Calu3 (cell line): ENCODE data around the gene MYD88. TPM values are rescaled to one million over a fixed set of nuclear protein-coding genes. Genes with fewer than 3 reads are reported as not detected.

Experiments
- BruUV-seq: library from RNA; stranded (reverse); fragments of 400-500 nt; replicated peaks from 2 replicates; lab custom pipeline; 2021; lab: Mats Ljungman, UMichigan
- CTCF ChIA-PET: fragments of 300-600 bp; sonication (Branson Sonifier 250); formaldehyde crosslinking; loops from one replicate; lab custom pipeline; 2022; ENCODE audit warnings: antibody characterized with exemption; lab: Charles Lee
- DNase-seq: peaks from one replicate; pipeline ENCODE4 v3.0.0; 2022
- H3K27ac Mint-ChIP-seq: one replicate; pipeline ENCODE4 v1.8.0; 2022; ENCODE audit warnings: mixed read lengths; ENCODE audit not compliant: unreplicated experiment
- H3K27me3 Mint-ChIP-seq: one replicate; pipeline ENCODE4 v1.8.0; 2022; ENCODE audit warnings: mixed read lengths; ENCODE audit not compliant: unreplicated experiment
- H3K36me3 Mint-ChIP-seq: one replicate; pipeline ENCODE4 v1.8.0; 2022; ENCODE audit warnings: mild to moderate bottlenecking, moderate library complexity, mixed read lengths; ENCODE audit not compliant: insufficient read depth, unreplicated experiment
- H3K4me1 Mint-ChIP-seq: one replicate; pipeline ENCODE4 v1.8.0; 2022; ENCODE audit warnings: mild to moderate bottlenecking, low read depth, mixed read lengths; ENCODE audit not compliant: unreplicated experiment
- H3K4me3 Mint-ChIP-seq: one replicate; pipeline ENCODE4 v1.8.0; 2022; ENCODE audit warnings: mild to moderate bottlenecking, low read depth, moderate library complexity, mixed read lengths; ENCODE audit not compliant: unreplicated experiment
- H3K9me3 Mint-ChIP-seq: one replicate; pipeline ENCODE4 v1.8.0; 2022; ENCODE audit warnings: low read depth, mixed read lengths; ENCODE audit not compliant: unreplicated experiment
- intact Hi-C: fragments of 100-400 bp; cut with micrococcal nuclease; formaldehyde crosslinking; loops from one replicate; pipeline ENCODE4 v1.10.0; 2022; ENCODE audit not compliant: unreplicated experiment
- total RNA-seq: library from RNA; stranded (reverse); gene quantifications from 2 replicates; pipeline ENCODE4 v1.2.3, GENCODE V29; 2022
- TF ChIP-seq, protein P1 (sequence below): fragments of 200-600 bp; IDR thresholded peaks from one replicate; pipeline ENCODE4 v1.8.0; 2022; ENCODE audit warnings: antibody characterized with exemption; ENCODE audit not compliant: unreplicated experiment

The MYD88 gene
- total RNA-seq, 1 experiment from 2014 or later = 35.2 TPM

DNA sequence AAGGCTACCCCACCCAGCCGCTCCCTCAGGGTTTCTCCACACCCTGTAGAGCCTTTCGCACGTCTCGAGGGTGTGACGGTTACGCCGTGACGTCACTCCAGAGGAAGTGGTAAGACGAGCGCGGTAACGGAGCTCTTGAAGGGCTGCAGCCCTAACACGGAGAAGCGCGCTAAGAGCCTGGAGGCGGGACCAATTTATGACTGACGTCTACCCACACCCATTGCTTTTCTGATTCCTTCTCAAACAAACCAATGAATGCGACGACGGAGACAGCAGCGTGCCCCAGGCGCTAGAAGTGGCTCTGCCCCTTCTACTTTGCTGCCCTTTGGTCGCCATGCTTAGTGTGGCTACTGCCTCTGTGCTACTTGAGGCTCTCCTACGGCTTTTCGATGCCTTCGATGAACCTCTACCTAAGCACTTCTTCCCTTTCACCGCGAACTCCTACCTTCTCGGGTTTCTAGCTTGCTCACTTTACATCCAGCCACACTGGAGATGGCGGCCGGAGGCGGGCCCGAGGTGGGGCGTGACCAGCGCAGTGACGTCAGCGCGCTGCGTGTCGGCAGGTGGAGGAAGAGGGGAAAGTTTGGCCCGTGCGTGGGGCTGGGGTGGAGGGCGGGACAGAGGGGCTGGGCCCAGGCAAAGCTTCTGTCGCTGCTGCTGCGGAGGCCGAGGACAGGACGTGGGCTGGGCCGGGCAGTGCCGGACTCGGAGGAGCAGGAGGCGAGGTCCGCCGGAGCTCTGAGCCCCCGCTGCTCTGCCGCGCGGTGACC is 26.7 kb downstream of the MYD88 start, which contains the start of gene OXSR1:
TSS of gene OXSR1 (plus strand) at position 586 of the 770 bp plus-strand sequence. CDS start 340 bp downstream, outside the sequence.
- H3K27me3 Mint-ChIP-seq = no peaks in the 10 kb centered on the region

DNA sequence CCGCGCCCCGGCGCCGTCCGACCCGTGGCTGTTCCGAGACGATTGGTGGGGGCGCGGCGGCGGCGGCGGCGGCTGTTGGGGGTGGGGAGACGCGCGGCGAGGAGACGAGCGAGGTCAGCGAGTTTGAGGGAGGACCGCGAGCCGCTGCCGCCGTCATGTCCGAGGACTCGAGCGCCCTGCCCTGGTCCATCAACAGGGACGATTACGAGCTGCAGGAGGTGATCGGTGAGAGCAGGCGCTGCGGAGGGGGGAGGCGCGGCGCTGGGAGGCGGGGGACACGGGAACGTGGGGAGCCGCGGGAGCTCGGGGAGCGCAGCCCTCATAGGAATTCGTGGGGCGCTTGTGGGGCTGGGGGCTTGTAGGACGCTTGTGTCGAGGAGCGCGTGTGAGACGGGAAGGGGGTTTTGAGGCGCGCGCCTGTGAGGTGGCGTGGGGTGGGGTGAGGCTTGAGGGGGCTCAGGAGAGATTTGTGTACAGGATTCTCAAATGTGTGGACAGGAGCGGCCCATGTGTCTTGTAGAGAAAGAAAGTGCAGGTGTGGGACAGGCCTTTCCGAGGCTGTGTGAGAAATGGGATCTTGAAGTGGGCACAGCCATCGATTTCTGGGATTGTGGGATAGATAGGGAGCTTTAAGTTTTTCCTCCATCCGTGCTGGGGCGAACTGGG is 27.4 kb downstream of the MYD88 start:
- intact Hi-C loops = loop anchor here (1.0 to 5.0 kb wide), 3 partner anchors 29 to 81 kb away; partner anchors contain the start of gene ACAA1
- no TSS peak for BruUV-seq
- Mint-ChIP-seq H3K27ac (peak overlapping the region; percentile 95), H3K9me3 (no peaks in the 10 kb centered on the region), H3K4me1 (peaks cover 49% of the 10 kb centered on the region), H3K4me3 (peak overlapping the region; percentile 97), H3K27me3 (no peaks in the 10 kb centered on the region), H3K36me3 (peaks cover 42% of the 10 kb centered on the region)
- TF ChIP-seq, protein P1, sequence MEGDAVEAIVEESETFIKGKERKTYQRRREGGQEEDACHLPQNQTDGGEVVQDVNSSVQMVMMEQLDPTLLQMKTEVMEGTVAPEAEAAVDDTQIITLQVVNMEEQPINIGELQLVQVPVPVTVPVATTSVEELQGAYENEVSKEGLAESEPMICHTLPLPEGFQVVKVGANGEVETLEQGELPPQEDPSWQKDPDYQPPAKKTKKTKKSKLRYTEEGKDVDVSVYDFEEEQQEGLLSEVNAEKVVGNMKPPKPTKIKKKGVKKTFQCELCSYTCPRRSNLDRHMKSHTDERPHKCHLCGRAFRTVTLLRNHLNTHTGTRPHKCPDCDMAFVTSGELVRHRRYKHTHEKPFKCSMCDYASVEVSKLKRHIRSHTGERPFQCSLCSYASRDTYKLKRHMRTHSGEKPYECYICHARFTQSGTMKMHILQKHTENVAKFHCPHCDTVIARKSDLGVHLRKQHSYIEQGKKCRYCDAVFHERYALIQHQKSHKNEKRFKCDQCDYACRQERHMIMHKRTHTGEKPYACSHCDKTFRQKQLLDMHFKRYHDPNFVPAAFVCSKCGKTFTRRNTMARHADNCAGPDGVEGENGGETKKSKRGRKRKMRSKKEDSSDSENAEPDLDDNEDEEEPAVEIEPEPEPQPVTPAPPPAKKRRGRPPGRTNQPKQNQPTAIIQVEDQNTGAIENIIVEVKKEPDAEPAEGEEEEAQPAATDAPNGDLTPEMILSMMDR = no peak
- CTCF ChIA-PET = interaction anchor here (1.7 to 3.2 kb wide), 4 partner anchors 11 to 29 kb away, joined by 3 to 24 read pairs (median 14); partner anchors contain the start of genes ACAA1 and MYD88
- DNase-seq = no peak

More for the DNA sequence above, 26.7 kb downstream of the MYD88 start, which contains the start of gene OXSR1:
- peaks cover 43% of the 10 kb centered on the region for H3K4me1 Mint-ChIP-seq
- peak within 1 kb of the TSS; percentile 95 for H3K27ac Mint-ChIP-seq
- H3K9me3 Mint-ChIP-seq = no peaks in the 10 kb centered on the region
- H3K4me3 Mint-ChIP-seq = peak within 1 kb of the TSS; percentile 97
- BruUV-seq = no TSS peak
- intact Hi-C loops = loop anchor here (1.0 to 5.0 kb wide), 3 partner anchors 28 to 82 kb away; partner anchors contain the start of gene ACAA1
- TF ChIP-seq, protein P1 = no peak
- peaks cover 42% of the 10 kb centered on the region for H3K36me3 Mint-ChIP-seq
- CTCF ChIA-PET = interaction anchor here (0.8 to 3.2 kb wide), 9 partner anchors 11 to 182 kb away, joined by 3 to 24 read pairs (median 5); partner anchors contain the start of genes ACAA1, MYD88 and XYLB
- DNase-seq = peak; percentile 98

DNA sequence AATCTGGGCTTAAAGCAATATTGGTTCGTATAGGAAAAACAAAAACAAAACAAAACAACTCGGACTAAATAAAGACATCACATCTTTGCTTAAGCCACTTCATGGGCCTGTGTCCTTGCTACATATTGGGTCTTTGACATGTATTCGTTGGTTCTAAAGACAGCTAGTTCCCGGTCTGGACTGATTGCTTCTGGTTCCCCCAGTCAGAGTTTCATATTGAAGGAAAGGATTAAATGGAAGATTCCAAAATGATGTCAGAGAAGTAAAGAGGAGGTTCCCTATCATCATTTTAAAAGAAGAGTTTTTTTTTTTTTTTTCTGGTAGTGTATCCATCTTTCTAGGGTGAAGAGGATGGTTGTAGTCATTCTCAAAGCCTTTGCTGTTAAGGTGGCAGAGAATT is 29.1 kb downstream of the MYD88 start:
- peaks cover 53% of the 10 kb centered on the region for H3K4me1 Mint-ChIP-seq
- no peaks in the 10 kb centered on the region for H3K9me3 Mint-ChIP-seq
- TF ChIP-seq, protein P1 = no peak
- peak overlapping the region; percentile 97 for H3K4me3 Mint-ChIP-seq
- CTCF ChIA-PET = interaction anchor here (0.6 to 0.9 kb wide), 3 partner anchors 31 to 68 kb away, joined by 3 read pairs; partner anchors contain the start of gene ACAA1
- BruUV-seq = no TSS peak
- intact Hi-C loops = loop anchor here (5.0 kb wide), 1 partner anchor 80 kb away; no protein-coding TSS in a partner anchor
- no peaks in the 10 kb centered on the region for H3K27me3 Mint-ChIP-seq
- no peak for DNase-seq
- peak overlapping the region; percentile 95 for H3K27ac Mint-ChIP-seq
- H3K36me3 Mint-ChIP-seq = peaks cover 42% of the 10 kb centered on the region
